Sciatic nerve (tissue), 2 donors: ENCODE data around the gene SLCO2A1. TPM values are rescaled to one million over a fixed set of nuclear protein-coding genes. Genes with fewer than 3 reads are reported as not detected.

Source experiments
- ATAC-seq: fragments of 200-7000 bp; cut with Tn5 transposase; one replicate; pipeline ENCODE4 v1.9.1; 2020; ENCODE audit warnings: mild to moderate bottlenecking, moderate library complexity
- DNase-seq: peaks from one replicate; pipeline ENCODE4 v3.0.0-alpha.2; 2020; ENCODE audit warnings: low spot score
- intact Hi-C: fragments of 100-400 bp; cut with DNase I; formaldehyde crosslinking; loops from one replicate; pipeline ENCODE4 v1.14.2; 2022
- total RNA-seq: library from RNA; stranded (reverse); fragmentation: NEBNext Ultra II Directional; extraction: Animal tissue kit (Norgen Biotek cat#: 25700); gene quantifications from one replicate; pipeline ENCODE4 v1.2.1, GENCODE V29; 2021
- donor health status: DM: no; HTN: no; CAD: no.
- donor health status: DM: no; HTN: no; CAD: no.

Gene SLCO2A1
- total RNA-seq, 1 donor from 2014 or later: 34.1 TPM

- DNase-seq (no peak), ATAC-seq (peak; percentile 48)
- intact Hi-C loops: no loop called here
These were observed 9.6 kb upstream of the SLCO2A1 start for GRCh38 chr3:134039161-134039862.

- intact Hi-C loops: no loop called here
- no peak for ATAC-seq
- DNase-seq: no peak
These were observed 9.0 kb upstream of the SLCO2A1 start for GRCh38 chr3:134038716-134039115.

- intact Hi-C loops: no loop called here
- no peak for ATAC-seq
- DNase-seq: no peak
These were observed 8.4 kb upstream of the SLCO2A1 start for GRCh38 chr3:134038071-134038491.

GRCh38 chr3:134037168-134037567, 7.4 kb upstream of the SLCO2A1 start:
- intact Hi-C loops: no loop called here
- ATAC-seq: no peak
- DNase-seq: no peak

- intact Hi-C loops: no loop called here
- DNase-seq: no peak
- no peak for ATAC-seq
These were observed 6.6 kb upstream of the SLCO2A1 start for GRCh38 chr3:134036291-134036690.

- no peak for DNase-seq
- intact Hi-C loops: no loop called here
- no peak for ATAC-seq
These were observed 6.1 kb upstream of the SLCO2A1 start for GRCh38 chr3:134035836-134036235.

- no peak for ATAC-seq
- DNase-seq: no peak
- intact Hi-C loops: no loop called here
These were observed 4.5 kb upstream of the SLCO2A1 start for GRCh38 chr3:134034005-134034785.

GRCh38 chr3:134033315-134033996, 3.7 kb upstream of the SLCO2A1 start:
- intact Hi-C loops: no loop called here
- DNase-seq (no peak), ATAC-seq (no peak)

GRCh38 chr3:134031348-134031915, 1.7 kb upstream of the SLCO2A1 start:
- intact Hi-C loops: no loop called here
- no peak for DNase-seq
- no peak for ATAC-seq

- DNase-seq: no peak
- ATAC-seq: peak; percentile 53
- intact Hi-C loops: no loop called here
These were observed 938 bp upstream of the SLCO2A1 start for GRCh38 chr3:134030379-134031347.

- ATAC-seq (peak; percentile 58), DNase-seq (no peak)
- intact Hi-C loops: no loop called here
These were observed 430 bp downstream of the SLCO2A1 start for GRCh38 chr3:134029256-134029733.

GRCh38 chr3:134028486-134029255, 1.1 kb downstream of the SLCO2A1 start:
- no peak for ATAC-seq
- intact Hi-C loops: no loop called here
- DNase-seq: no peak

GRCh38 chr3:134027631-134028030, 2.1 kb downstream of the SLCO2A1 start:
- DNase-seq (no peak), ATAC-seq (no peak)
- intact Hi-C loops: no loop called here

- no peak for ATAC-seq
- intact Hi-C loops: no loop called here
These were observed 9.5 kb downstream of the SLCO2A1 start for GRCh38 chr3:134020135-134020680.

GRCh38 chr3:134018850-134019249, 10.9 kb downstream of the SLCO2A1 start:
- no peak for DNase-seq
- ATAC-seq: no peak
- intact Hi-C loops: no loop called here

More at GRCh38 chr3:134020135-134020680, 9.5 kb downstream of the SLCO2A1 start:
- DNase-seq: no peak

GRCh38 chr3:134018406-134018805, 11.3 kb downstream of the SLCO2A1 start:
- no peak for ATAC-seq
- intact Hi-C loops: no loop called here
- DNase-seq: no peak

- no peak for ATAC-seq
- intact Hi-C loops: no loop called here
- no peak for DNase-seq
These were observed 12.2 kb downstream of the SLCO2A1 start for GRCh38 chr3:134017490-134017889.
